GM23248 (cell line): ENCODE data around the gene AHI1.

Source experiments
- EZH2 ChIP-seq: fragments of 200-600 bp; sonication (generic); IDR thresholded peaks from 2 replicates; pipeline ENCODE4 v1.6.1; 2018; ENCODE audit warnings: antibody characterized with exemption, mild to moderate bottlenecking; ENCODE audit not compliant: insufficient read depth, poor library complexity, severe bottlenecking
- EZH2phosphoT487 ChIP-seq: fragments of 200-600 bp; sonication (generic); IDR thresholded peaks from 2 replicates; pipeline ENCODE4 v1.6.1; 2018; ENCODE audit warnings: antibody characterized with exemption, moderate library complexity, mild to moderate bottlenecking, low read depth; ENCODE audit not compliant: insufficient read depth

- TF ChIP-seq EZH2phosphoT487 (no peak), EZH2 (no peak)
Observed at GRCh38 chr6:135527116-135527959, 29.8 kb upstream of the AHI1 start.
